Measurements from ENCODE around the gene SGSM1. TPM values are rescaled to one million over a fixed set of nuclear protein-coding genes. Genes with fewer than 3 reads are reported as not detected.

Gene SGSM1
- total RNA-seq, 1 donor from 2014 or later, result 0.20 TPM

DNA sequence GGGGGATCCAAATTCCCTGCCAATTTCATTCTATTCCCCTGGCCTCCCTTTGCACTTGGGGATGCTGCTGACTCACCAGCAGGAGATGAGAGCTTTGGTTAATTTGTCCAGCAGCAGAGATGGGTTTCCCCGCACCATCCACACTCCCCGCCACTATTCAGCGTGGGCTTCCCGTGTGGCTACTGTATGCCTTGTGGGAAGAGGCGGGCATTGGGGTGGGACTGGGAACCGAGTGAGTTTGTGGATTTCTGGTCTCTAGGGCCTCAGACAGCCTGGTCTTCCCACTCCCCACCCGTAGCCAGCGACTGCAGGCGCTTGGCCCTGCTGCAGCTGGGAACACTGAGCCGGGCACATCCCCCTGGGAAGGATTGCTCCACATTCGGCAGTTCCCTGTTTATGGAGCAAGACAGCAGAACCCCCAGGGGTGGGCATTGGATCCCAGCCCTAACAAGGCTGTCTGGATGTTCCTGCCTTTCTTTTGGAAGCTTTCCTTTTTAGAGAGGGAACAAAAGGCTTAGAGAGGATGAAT is 169.9 kb downstream of the SGSM1 start:
- no peak for DNase-seq (ENCODE audit: low read depth, low spot score)

DNA sequence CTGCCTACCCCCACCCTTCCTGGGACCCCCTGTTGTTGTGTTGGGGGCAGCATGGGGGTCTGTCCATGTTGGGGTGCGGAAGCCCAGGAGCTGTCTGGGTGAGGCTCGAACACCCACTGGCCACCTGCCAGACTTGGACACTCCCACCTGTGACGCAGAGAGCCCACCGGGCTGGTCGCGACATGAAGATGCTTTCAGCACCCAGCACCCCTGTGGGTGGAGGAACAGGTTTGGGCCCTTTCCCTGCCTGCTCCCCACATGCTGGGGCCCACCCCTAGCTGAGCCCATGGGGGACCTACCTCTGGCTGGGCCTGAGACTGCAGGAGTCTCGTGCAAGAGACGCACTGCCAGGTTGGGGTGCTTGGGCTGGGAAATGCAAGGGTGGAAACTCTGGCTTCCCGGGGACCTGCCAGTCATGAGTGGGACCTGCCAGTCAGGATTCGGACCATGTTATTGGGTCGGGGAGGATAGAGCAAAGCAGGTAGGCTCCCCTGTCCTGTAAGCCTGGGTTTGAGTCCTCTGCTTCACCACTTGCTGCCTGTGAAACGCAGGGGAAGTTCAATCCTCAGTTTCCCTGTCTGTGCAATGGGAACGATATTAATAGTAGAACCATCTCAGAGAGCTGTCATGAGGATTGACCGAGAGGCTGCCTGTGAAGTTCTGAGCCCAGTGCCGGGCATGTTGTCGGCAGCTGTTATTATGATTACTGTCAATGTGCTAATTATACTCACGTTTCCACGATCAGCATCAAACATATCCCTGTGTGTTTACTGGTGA is 170.6 kb downstream of the SGSM1 start:
- no peak for DNase-seq (ENCODE audit: low read depth, low spot score)

Other genes with a start within 250 kb of the SGSM1 start
- gene LRRC75B, start 213.1 kb upstream of the SGSM1 start, total RNA-seq, result 3.9 and 4.3 TPM in 2 replicates
- 0.28 and 0.40 TPM in 2 replicates for gene GGT1, start 203.0 kb upstream of the SGSM1 start, total RNA-seq
- gene PIWIL3, start 31.5 kb upstream of the SGSM1 start, total RNA-seq, result not detected in 2 replicates
- gene LHFPL7, start 140.5 kb downstream of the SGSM1 start, total RNA-seq, result not detected in 2 replicates
- 25.7 and 30.0 TPM in 2 replicates for gene KIAA1671, start 146.5 kb downstream of the SGSM1 start, total RNA-seq